Natural killer cell (primary cell): ENCODE measurements around the gene LRRC38. TPM values are rescaled to one million over a fixed set of nuclear protein-coding genes. Genes with fewer than 3 reads are reported as not detected.

ENCODE experiments used
- ATAC-seq, 3 donors: fragments of 150-1000 bp in 2 of 3; fragments of 200-7000 bp in 1 of 3; cut with Tn5 transposase; 1 replicate in 1 of 3; 2 replicates in 2 of 3; pipeline ENCODE4 v1.10.0; 2021; ENCODE audit warnings: mild to moderate bottlenecking in 2 of 3, moderate library complexity in 2 of 3
- DNase-seq, 2 donors: peaks; one replicate each; pipeline versions ENCODE4 v3.0.0 to v3.0.0-alpha.2; 2013 to 2021; ENCODE audit warnings: mixed read lengths in 1 of 2
- H3K27ac ChIP-seq: one replicate; pipeline ENCODE4 v1.5.1; 2013; ENCODE audit warnings: mild to moderate bottlenecking, low read length
- H3K27me3 ChIP-seq: one replicate; pipeline ENCODE4 v1.6.1; 2013; ENCODE audit warnings: low read length; ENCODE audit not compliant: control insufficient read depth, insufficient read depth
- H3K36me3 ChIP-seq: one replicate; pipeline ENCODE4 v1.6.1; 2013; ENCODE audit warnings: low read length; ENCODE audit not compliant: control insufficient read depth, insufficient read depth
- H3K4me1 ChIP-seq: one replicate; pipeline ENCODE4 v1.6.1; 2013; ENCODE audit warnings: low read length; ENCODE audit not compliant: control insufficient read depth, insufficient read depth
- H3K4me3 ChIP-seq: one replicate; pipeline ENCODE4 v1.5.1; 2013; ENCODE audit warnings: low read length
- H3K9me3 ChIP-seq: one replicate; pipeline ENCODE4 v1.6.1; 2013; ENCODE audit warnings: low read length; ENCODE audit not compliant: control insufficient read depth, insufficient read depth
- H3K27ac Mint-ChIP-seq, 2 donors: one replicate each; pipeline ENCODE4 v1.8.0; 2022; ENCODE audit warnings: mild to moderate bottlenecking in 2 of 2, mixed read lengths in 2 of 2, moderate library complexity in 1 of 2
- H3K27me3 Mint-ChIP-seq, 2 donors: one replicate each; pipeline ENCODE4 v1.8.0; 2022; ENCODE audit warnings: low read depth in 2 of 2, mixed read lengths in 2 of 2
- H3K36me3 Mint-ChIP-seq: one replicate; pipeline ENCODE4 v1.8.0; 2022; ENCODE audit warnings: mixed read lengths
- H3K4me1 Mint-ChIP-seq, 2 donors: one replicate each; pipeline ENCODE4 v1.8.0; 2022; ENCODE audit warnings: mixed read lengths in 2 of 2
- H3K4me3 Mint-ChIP-seq: one replicate; pipeline ENCODE4 v1.8.0; 2022; ENCODE audit warnings: mild to moderate bottlenecking, moderate library complexity, mixed read lengths
- H3K9me3 Mint-ChIP-seq, 2 donors: one replicate each; pipeline ENCODE4 v1.8.0; 2022; ENCODE audit warnings: mixed read lengths in 2 of 2
- WGBS: methylation state at CpG from one replicate; pipeline ENCODE4 v1.1.7; 2013; ENCODE audit warnings: missing lambda C conversion rate; ENCODE audit not compliant: insufficient coverage; 5-methylcytosine and 5-hydroxymethylcytosine counted together
- intact Hi-C: fragments of 100-400 bp; cut with micrococcal nuclease; formaldehyde crosslinking; loops from one replicate; pipeline ENCODE4 v1.14.2; 2022
- total RNA-seq, 4 donors: library from RNA; stranded (reverse); fragments of 120-200 nt in 1 of 4; gene quantifications; one replicate each; pipeline versions ENCODE4 v1.2.3 to v1.2.4, GENCODE V29; 2013 to 2022
- TF ChIP-seq, protein P1 (sequence below): fragments of 200-600 bp; IDR thresholded peaks from one replicate; pipeline ENCODE4 v1.8.0; 2022; ENCODE audit warnings: antibody characterized with exemption

The LRRC38 gene
- total RNA-seq, 3 donors from 2014 or later (not counting 1 experiment from before 2014, with no cell fraction given) = not detected

DNA sequence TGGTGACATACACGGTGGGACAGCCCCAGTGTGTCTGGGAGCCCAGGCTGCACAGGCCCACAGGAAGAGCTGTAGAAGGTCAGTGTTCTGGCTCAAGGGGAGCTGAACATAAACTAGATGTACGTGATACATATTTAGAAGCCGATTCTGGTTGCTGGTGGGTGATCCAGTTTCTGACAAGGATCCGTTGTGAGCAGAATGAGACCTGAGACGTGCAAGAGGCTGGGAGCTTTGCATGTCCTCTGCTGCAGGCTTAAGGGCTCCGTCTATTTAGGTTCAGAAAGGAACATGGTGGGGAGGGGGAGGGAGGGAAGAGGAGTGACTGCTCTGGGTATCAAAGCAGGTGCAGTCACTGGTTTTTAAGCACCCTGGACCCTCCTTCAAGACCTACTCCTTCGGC is 18.6 kb downstream of the LRRC38 start:
- DNase-seq = no peak
- intact Hi-C loops = no loop called here
- no peaks in the 10 kb centered on the region for H3K4me1 Mint-ChIP-seq
- no peaks in the 10 kb centered on the region for H3K9me3 Mint-ChIP-seq
- H3K27me3 Mint-ChIP-seq = peaks cover 0 to 2% of the 10 kb centered on the region in 2 donors
- no peak overlapping the region for H3K27ac ChIP-seq
- 75% methylated on average over 7 of the region's 7 CpGs for WGBS
- H3K36me3 ChIP-seq = no peaks in the 10 kb centered on the region
- no peaks in the 10 kb centered on the region for H3K4me1 ChIP-seq
- TF ChIP-seq, protein P1, sequence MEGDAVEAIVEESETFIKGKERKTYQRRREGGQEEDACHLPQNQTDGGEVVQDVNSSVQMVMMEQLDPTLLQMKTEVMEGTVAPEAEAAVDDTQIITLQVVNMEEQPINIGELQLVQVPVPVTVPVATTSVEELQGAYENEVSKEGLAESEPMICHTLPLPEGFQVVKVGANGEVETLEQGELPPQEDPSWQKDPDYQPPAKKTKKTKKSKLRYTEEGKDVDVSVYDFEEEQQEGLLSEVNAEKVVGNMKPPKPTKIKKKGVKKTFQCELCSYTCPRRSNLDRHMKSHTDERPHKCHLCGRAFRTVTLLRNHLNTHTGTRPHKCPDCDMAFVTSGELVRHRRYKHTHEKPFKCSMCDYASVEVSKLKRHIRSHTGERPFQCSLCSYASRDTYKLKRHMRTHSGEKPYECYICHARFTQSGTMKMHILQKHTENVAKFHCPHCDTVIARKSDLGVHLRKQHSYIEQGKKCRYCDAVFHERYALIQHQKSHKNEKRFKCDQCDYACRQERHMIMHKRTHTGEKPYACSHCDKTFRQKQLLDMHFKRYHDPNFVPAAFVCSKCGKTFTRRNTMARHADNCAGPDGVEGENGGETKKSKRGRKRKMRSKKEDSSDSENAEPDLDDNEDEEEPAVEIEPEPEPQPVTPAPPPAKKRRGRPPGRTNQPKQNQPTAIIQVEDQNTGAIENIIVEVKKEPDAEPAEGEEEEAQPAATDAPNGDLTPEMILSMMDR = no peak
- H3K4me3 Mint-ChIP-seq = no peak overlapping the region
- H3K4me3 ChIP-seq = no peak overlapping the region
- no peak for ATAC-seq
- H3K27me3 ChIP-seq = no peaks in the 10 kb centered on the region
- no peak overlapping the region for H3K27ac Mint-ChIP-seq
- H3K36me3 Mint-ChIP-seq = no peaks in the 10 kb centered on the region
- H3K9me3 ChIP-seq = no peaks in the 10 kb centered on the region

DNA sequence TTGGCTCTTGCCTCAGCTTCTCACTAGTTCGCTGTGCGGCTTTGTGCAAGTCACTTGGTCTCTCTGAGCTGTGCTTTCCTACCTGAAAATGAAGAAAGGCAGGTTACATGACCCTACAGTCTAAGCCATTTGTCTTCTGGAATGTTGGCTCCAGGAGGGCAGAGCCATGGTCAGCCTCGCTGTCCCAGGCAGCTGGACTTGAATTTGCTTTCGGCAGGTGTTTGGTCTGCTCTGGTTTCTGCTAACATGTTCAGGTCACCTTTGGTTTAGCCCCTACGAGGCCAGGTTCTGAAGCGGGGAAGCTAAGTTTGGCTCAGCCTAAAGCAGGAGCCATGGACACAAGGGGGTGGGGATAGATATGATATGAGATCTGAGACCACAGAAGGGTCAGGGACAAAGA is 19.1 kb downstream of the LRRC38 start:
- no peak for ATAC-seq
- Mint-ChIP-seq H3K4me1 (no peaks in the 10 kb centered on the region), H3K27ac (no peak overlapping the region), H3K27me3 (peaks cover 0 to 2% of the 10 kb centered on the region in 2 donors), H3K9me3 (no peaks in the 10 kb centered on the region), H3K36me3 (no peaks in the 10 kb centered on the region), H3K4me3 (no peak overlapping the region)
- 84% methylated on average over 6 of the region's 6 CpGs for WGBS
- Histone ChIP-seq H3K27me3 (no peaks in the 10 kb centered on the region), H3K27ac (no peak overlapping the region), H3K9me3 (no peaks in the 10 kb centered on the region), H3K4me1 (no peaks in the 10 kb centered on the region), H3K4me3 (no peak overlapping the region), H3K36me3 (no peaks in the 10 kb centered on the region)
- no peak for DNase-seq
- intact Hi-C loops = no loop called here
- TF ChIP-seq, protein P1 = no peak

DNA sequence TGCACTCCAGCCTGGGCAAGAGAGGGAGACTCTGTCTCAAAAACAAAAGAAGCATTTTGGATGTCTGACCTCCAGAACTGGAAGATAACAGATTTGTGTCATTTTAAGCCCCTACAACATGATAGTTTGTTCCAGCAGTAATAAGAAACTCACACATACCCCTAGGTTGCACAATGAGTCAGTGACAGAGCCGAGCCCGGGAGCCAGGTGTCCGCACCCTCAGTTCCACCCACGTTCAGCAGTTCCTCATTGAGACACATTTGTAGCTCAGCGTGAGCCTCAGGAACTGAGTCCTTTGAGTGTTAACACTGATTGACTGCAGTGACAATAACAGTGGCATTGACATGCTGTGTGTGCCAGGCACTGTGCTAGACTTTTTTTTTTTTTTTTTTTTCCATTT is 19.8 kb downstream of the LRRC38 start:
- Mint-ChIP-seq H3K27me3 (peaks cover 0 to 2% of the 10 kb centered on the region in 2 donors), H3K27ac (no peak overlapping the region), H3K4me3 (no peak overlapping the region), H3K4me1 (no peaks in the 10 kb centered on the region), H3K36me3 (no peaks in the 10 kb centered on the region), H3K9me3 (no peaks in the 10 kb centered on the region)
- Histone ChIP-seq H3K9me3 (no peaks in the 10 kb centered on the region), H3K4me1 (no peaks in the 10 kb centered on the region), H3K27ac (no peak overlapping the region), H3K4me3 (no peak overlapping the region), H3K27me3 (no peaks in the 10 kb centered on the region), H3K36me3 (no peaks in the 10 kb centered on the region)
- ATAC-seq = no peak
- WGBS = 23% methylated on average over 5 of the region's 5 CpGs
- no peak for DNase-seq
- intact Hi-C loops = no loop called here
- TF ChIP-seq, protein P1 = no peak

DNA sequence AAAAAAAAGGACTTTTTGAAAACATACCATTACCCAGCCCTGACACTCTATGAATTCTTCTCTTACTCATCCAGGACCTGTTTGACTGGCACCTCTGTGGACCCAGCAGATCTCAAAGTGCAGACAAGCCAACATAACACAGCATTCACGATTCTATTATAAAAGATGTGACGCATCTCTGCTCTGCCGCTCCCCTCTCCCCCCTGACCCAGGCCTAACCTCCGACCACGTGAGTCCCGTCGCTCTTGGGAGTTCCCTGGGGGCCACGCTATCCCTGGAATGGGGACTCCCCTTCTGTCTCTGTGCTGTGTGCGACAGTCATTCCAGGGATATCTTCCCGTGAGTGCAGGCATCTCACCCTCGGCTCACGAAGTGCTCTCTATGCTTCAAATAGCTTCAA is 21.1 kb downstream of the LRRC38 start:
- Mint-ChIP-seq H3K9me3 (no peaks in the 10 kb centered on the region), H3K36me3 (no peaks in the 10 kb centered on the region), H3K4me3 (no peak overlapping the region), H3K27me3 (peaks cover under 1 to 3% of the 10 kb centered on the region in 2 donors), H3K27ac (no peak overlapping the region), H3K4me1 (no peaks in the 10 kb centered on the region)
- TF ChIP-seq, protein P1 = no peak
- no peaks in the 10 kb centered on the region for H3K36me3 ChIP-seq
- ATAC-seq = no peak
- no peak overlapping the region for H3K4me3 ChIP-seq
- intact Hi-C loops = no loop called here
- WGBS = 73% methylated on average over 12 of the region's 12 CpGs
- H3K27ac ChIP-seq = no peak overlapping the region
- no peaks in the 10 kb centered on the region for H3K27me3 ChIP-seq
- no peaks in the 10 kb centered on the region for H3K9me3 ChIP-seq
- DNase-seq = no peak
- no peaks in the 10 kb centered on the region for H3K4me1 ChIP-seq
